T-helper 2 cell (primary cell): ENCODE data around the gene NUP54.
A peak's percentile ranks its signal among the peaks of the same experiment; 100 is the strongest.

Experiments
- DNase-seq, 5 experiments: peaks; one replicate each; pipeline versions ENCODE4 v3.0.0 to v3.0.0-alpha.2; 2012 to 2022
- total RNA-seq, 2 donors: gene quantifications; one replicate each; lab custom pipeline; 2026; lab: John Stamatoyannopoulos, UW

NUP54 gene, protein sequence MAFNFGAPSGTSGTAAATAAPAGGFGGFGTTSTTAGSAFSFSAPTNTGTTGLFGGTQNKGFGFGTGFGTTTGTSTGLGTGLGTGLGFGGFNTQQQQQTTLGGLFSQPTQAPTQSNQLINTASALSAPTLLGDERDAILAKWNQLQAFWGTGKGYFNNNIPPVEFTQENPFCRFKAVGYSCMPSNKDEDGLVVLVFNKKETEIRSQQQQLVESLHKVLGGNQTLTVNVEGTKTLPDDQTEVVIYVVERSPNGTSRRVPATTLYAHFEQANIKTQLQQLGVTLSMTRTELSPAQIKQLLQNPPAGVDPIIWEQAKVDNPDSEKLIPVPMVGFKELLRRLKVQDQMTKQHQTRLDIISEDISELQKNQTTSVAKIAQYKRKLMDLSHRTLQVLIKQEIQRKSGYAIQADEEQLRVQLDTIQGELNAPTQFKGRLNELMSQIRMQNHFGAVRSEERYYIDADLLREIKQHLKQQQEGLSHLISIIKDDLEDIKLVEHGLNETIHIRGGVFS
- total RNA-seq: 54.1 to 67.0 reads per million in 2 donors

- peak; percentile 75 to 97 (median 88) for DNase-seq
Measured at GRCh38 chr4:76148142-76148865, at the start of gene NUP54. Gene NUP54 (minus strand): TSS chr4:76148397. CDS start chr4:76148374, 23 bp downstream.

DNA sequence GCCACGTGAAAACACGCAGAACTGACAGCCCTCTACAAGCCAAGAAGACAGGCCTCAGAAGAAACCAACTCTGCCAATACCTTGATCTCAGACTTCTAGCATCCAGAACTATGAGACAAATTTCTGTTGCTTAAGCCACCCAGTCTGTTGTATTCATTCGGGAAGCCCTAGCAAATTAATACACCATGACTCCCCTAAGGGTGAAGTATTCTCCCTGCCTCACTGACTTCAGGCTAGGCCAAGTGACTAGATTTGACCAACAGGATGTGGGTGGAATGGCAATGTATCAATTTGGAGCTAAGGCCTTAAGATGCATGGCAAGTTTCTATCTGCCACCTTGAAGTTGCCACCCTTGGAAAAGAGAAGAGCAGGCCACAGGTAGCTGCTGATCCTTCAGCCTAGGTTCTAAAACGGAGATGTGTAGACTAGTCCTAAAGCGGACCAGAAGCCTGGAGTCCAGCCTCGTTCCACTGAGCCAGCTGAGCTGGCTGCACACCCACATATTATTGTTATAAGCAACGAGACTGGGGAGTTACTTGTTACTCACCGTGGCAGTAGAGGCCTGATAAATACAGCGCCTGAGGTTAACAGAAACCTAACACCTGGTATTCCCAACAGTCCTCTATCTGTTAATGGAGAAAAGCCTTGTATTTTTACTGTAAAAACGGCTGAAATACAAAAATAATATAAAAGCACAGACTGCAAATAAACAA lies 49.0 kb upstream of the NUP54 start:
- peak in 1 of 5 experiments; percentile 3 for DNase-seq

DNA sequence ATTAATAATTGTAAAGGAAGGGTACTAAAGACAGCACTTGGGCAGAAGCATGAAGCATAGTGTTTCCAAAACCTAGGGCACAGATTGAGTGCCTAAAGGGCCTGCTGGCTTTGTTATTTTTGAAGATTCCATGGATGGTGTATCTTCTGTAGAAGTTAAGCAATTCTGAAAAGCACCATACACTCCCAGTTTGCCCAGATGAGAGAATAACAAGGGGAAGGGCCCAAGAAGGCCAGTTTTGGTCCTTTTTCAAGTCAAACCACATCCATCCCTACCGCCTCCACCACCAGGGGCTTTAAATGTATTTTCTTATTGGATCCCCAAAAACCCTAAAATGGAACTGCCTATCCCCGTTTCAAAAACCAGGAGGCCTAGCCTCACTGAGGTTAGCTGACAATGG lies 48.2 kb upstream of the NUP54 start:
- DNase-seq: no peak

DNA sequence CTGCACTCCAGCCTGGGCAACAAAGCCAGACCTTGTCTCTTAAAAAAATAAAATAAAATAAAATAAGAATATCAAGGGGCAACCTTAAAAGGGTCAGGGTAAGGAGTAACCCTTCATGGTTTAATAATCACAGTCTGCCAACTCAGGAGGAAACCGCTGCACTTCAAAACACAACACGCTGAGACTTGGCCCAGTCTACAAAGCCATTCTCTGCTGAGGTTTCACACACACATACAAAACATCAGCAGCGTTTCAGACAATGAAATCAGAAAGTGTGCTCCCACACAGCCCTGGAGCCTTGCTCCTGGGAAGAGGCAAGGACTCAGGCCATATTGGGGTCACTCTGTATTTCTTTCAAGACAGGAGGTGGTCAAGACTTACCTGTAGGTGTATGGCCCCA lies 47.1 kb upstream of the NUP54 start:
- DNase-seq: no peak

- DNase-seq: no peak
Measured at GRCh38 chr4:76194325-76194724, 46.1 kb upstream of the NUP54 start.

GRCh38 chr4:76192236-76192635 lies 44.0 kb upstream of the NUP54 start:
- DNase-seq: no peak

- DNase-seq: no peak
Measured at GRCh38 chr4:76188557-76188956, 40.4 kb upstream of the NUP54 start.

DNA sequence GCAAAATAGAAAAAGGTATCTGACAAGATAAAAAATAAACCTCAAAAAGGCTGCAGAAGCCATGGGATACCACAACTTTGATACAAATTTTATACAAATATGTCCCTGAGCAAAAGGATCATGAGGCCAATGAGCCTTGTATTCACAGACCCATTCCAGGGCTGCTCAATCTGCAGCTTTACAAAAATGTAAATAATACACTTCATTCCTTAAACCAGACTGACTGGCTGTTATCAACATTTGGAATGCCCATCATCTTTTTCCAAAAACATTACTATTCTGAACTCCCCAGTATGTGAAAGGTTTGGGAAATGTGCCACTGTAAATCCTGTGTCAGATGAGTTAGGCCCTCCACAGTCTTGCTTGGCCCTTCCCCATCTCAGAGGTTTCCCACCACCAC lies 40.0 kb upstream of the NUP54 start:
- DNase-seq: no peak

DNA sequence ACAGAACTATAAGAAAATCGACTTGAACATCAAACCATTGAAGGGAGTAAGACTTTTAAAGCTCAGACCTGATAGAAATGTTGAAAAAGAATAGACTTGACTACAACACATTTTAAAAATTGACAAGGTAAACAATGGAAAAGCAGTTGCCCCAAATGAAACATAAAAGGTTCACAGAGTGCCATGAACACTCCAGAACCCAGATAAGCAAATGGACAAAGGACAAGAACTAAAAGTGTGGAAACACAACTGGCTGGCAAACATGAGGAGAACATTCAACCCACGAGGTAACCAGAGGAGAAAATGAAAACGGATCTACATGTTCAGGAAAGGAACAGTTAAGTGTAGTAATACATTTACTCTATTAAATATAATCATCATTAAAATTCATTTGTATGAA lies 39.0 kb upstream of the NUP54 start:
- no peak for DNase-seq

GRCh38 chr4:76182463-76182862 lies 34.3 kb upstream of the NUP54 start:
- no peak for DNase-seq

- DNase-seq: peak; percentile 46 to 77 (median 68)
Measured at GRCh38 chr4:76179398-76180318, 31.5 kb upstream of the NUP54 start.

DNA sequence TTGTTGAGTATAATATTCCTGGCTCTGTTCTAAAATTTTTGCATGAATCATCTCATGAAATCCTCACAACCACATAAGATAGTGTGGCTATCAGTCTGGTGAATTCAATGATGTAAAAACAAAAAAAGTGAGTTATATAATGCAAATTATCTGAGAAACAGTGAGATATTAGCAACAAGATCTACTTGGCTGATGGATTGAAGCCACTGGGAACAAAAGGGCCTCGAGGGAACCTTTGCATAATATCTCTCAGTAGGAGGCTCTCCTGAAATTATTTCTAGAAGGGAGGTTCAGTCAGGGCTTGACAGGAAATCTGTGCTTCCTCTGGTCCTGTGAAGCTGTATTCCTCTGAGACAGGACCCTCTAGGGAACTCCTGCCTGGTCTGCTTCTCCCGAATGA lies 30.1 kb upstream of the NUP54 start:
- DNase-seq: no peak

DNA sequence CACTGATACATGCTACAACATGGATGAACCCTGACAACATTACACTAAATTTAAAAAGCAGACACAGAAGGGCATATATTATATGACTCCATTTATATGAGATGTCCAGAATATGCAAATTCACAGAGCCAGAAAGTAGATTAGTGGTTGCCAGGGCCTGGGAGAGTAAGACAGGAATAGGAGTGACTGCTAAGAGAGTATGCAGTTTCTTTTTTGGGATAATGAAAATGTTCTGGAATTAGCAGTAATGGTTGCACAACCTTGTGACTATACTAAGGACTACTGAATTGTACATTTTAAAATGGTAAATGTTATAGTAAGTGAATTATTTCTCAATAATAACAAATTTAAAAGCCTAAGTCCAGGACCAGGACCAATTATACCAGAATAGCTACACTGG lies 29.5 kb upstream of the NUP54 start:
- no peak for DNase-seq

- DNase-seq: no peak
Measured at GRCh38 chr4:76175336-76175735, 27.1 kb upstream of the NUP54 start.

- no peak for DNase-seq
Measured at GRCh38 chr4:76174216-76174615, 26.0 kb upstream of the NUP54 start.

GRCh38 chr4:76168688-76169087 lies 20.5 kb upstream of the NUP54 start:
- DNase-seq: no peak

DNA sequence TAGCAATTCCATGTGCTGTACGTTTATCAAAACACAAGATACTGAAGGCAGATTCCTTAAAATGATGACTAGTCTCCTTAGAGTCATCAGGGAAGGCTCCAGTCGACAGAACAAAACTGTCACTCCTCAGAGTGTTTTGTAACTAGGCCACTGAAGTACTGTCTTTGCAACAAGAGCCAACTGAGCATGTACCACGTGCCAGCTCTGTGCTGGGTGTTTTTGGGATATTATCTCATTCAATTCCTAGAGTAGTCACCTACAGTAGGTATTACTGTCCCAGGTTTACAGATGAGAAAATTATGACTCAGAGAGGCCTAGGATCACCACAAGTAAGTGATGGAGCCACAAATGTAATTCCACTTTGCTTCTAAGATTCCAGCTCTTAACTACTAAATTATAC lies 18.3 kb upstream of the NUP54 start:
- DNase-seq: no peak

GRCh38 chr4:76160355-76160754 lies 12.2 kb upstream of the NUP54 start:
- DNase-seq: no peak

GRCh38 chr4:76156635-76157034 lies 8.4 kb upstream of the NUP54 start:
- DNase-seq: no peak

GRCh38 chr4:76155979-76156378 lies 7.8 kb upstream of the NUP54 start:
- DNase-seq: no peak

DNA sequence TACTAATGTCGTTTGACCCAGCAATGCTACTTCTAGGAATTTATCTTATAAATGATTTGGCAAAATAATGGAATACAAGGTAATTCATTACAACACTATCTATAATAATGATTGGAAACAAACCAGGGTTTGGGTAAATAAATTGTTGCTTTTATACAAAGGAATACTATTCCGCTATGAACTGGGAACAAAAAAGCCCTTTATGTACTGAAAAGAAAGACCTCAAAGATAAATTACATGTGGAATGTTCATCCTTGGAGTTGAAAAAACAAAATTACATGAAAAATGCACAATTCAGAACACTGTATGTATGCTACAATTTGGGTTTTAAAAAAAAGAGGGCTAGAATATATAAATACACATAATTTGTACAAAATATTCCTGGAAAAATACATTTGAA lies 5.2 kb upstream of the NUP54 start:
- no peak for DNase-seq
